GM23338 (cell line): ENCODE measurements around the gene PLEKHD1.

Experiments used
- CREB1 ChIP-seq: fragments of 250-450 bp; sonication (Bioruptor Pico); IDR thresholded peaks from 2 replicates; pipeline ENCODE4 v1.5.0; 2020; ENCODE audit warnings: low read depth, mild to moderate bottlenecking, moderate library complexity
- EZH2 ChIP-seq: fragments of 200-600 bp; sonication (generic); IDR thresholded peaks from one replicate; pipeline ENCODE4 v1.8.0; 2017; ENCODE audit warnings: antibody characterized with exemption, mild to moderate bottlenecking, low read depth; ENCODE audit not compliant: unreplicated experiment
- EZH2phosphoT487 ChIP-seq: fragments of 200-600 bp; sonication (generic); IDR thresholded peaks from one replicate; pipeline ENCODE4 v1.8.1; 2018; ENCODE audit warnings: antibody characterized with exemption; ENCODE audit not compliant: unreplicated experiment
- JUNB ChIP-seq: IDR thresholded peaks from one replicate; pipeline ENCODE4 v1.6.1; 2016; ENCODE audit warnings: antibody characterized with exemption; ENCODE audit not compliant: unreplicated experiment
- NANOG ChIP-seq: IDR thresholded peaks from 2 replicates; pipeline ENCODE4 v1.6.1; 2016; ENCODE audit warnings: antibody characterized with exemption, borderline replicate concordance
- POLR2AphosphoS5 ChIP-seq: IDR thresholded peaks from 2 replicates; pipeline ENCODE4 v1.6.1; 2016; ENCODE audit warnings: antibody characterized with exemption, low read depth
- STAT1 ChIP-seq: IDR thresholded peaks from one replicate; pipeline ENCODE4 v1.6.1; 2016; ENCODE audit warnings: antibody characterized with exemption; ENCODE audit not compliant: unreplicated experiment
- ZNF114 ChIP-seq: fragments of 250-450 bp; sonication (Bioruptor Pico); IDR thresholded peaks from 2 replicates; pipeline ENCODE4 v1.5.0; 2020; ENCODE audit warnings: mild to moderate bottlenecking, moderate library complexity
- ZNF331 ChIP-seq: fragments of 250-450 bp; sonication (Bioruptor Pico); IDR thresholded peaks from 2 replicates; pipeline ENCODE4 v1.5.0; 2020; ENCODE audit warnings: low read depth, mild to moderate bottlenecking, moderate library complexity
- TF ChIP-seq, protein P1 (sequence below), 2 experiments: fragments of 200-600 bp in 1 of 2; sonication (generic) in 1 of 2; conservative IDR thresholded peaks; 2 replicates each; pipeline versions ENCODE4 v1.5.1 to v1.6.1; 2016 to 2017; ENCODE audit warnings: antibody characterized with exemption in 2 of 2, low read depth in 2 of 2, mild to moderate bottlenecking in 2 of 2, moderate library complexity in 1 of 2
- TF ChIP-seq, protein P2 (sequence below): IDR thresholded peaks from one replicate; pipeline ENCODE4 v1.6.1; 2018; ENCODE audit warnings: antibody characterized with exemption; ENCODE audit not compliant: unreplicated experiment
- TF ChIP-seq, protein P3 (sequence below): IDR thresholded peaks from 2 replicates; pipeline ENCODE4 v1.6.1; 2016; ENCODE audit warnings: antibody characterized with exemption
- TF ChIP-seq, protein P4 (sequence below): fragments of 250-450 bp; sonication (Bioruptor Pico); IDR thresholded peaks from 2 replicates; pipeline ENCODE4 v1.5.0; 2020; ENCODE audit warnings: mild to moderate bottlenecking, moderate library complexity

DNA sequence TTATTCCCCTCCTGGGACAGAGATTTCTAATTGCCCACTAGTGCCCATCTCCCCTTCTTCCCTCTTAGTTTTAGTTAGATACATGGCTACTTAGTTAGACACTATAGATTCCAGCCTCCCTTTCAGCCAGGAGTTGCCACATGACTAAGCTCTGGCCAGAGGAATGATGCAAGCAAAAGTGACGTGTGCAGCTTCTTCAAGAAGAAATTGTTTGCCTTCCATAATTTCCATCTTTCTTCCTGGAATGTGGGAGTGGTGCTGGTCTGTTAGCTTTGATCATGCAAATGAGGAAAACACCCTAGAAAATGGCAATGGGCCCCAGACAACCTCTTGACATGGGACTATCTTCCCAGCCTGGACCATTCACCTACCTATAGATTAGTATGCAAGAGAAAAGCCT, 68.7 kb downstream of the PLEKHD1 start:
- TF ChIP-seq, protein P1, sequence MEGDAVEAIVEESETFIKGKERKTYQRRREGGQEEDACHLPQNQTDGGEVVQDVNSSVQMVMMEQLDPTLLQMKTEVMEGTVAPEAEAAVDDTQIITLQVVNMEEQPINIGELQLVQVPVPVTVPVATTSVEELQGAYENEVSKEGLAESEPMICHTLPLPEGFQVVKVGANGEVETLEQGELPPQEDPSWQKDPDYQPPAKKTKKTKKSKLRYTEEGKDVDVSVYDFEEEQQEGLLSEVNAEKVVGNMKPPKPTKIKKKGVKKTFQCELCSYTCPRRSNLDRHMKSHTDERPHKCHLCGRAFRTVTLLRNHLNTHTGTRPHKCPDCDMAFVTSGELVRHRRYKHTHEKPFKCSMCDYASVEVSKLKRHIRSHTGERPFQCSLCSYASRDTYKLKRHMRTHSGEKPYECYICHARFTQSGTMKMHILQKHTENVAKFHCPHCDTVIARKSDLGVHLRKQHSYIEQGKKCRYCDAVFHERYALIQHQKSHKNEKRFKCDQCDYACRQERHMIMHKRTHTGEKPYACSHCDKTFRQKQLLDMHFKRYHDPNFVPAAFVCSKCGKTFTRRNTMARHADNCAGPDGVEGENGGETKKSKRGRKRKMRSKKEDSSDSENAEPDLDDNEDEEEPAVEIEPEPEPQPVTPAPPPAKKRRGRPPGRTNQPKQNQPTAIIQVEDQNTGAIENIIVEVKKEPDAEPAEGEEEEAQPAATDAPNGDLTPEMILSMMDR (conservative IDR thresholded peaks at IDR 0.05; ENCODE audit: low read depth in 2 of 2), result no peak
- TF ChIP-seq, protein P2, sequence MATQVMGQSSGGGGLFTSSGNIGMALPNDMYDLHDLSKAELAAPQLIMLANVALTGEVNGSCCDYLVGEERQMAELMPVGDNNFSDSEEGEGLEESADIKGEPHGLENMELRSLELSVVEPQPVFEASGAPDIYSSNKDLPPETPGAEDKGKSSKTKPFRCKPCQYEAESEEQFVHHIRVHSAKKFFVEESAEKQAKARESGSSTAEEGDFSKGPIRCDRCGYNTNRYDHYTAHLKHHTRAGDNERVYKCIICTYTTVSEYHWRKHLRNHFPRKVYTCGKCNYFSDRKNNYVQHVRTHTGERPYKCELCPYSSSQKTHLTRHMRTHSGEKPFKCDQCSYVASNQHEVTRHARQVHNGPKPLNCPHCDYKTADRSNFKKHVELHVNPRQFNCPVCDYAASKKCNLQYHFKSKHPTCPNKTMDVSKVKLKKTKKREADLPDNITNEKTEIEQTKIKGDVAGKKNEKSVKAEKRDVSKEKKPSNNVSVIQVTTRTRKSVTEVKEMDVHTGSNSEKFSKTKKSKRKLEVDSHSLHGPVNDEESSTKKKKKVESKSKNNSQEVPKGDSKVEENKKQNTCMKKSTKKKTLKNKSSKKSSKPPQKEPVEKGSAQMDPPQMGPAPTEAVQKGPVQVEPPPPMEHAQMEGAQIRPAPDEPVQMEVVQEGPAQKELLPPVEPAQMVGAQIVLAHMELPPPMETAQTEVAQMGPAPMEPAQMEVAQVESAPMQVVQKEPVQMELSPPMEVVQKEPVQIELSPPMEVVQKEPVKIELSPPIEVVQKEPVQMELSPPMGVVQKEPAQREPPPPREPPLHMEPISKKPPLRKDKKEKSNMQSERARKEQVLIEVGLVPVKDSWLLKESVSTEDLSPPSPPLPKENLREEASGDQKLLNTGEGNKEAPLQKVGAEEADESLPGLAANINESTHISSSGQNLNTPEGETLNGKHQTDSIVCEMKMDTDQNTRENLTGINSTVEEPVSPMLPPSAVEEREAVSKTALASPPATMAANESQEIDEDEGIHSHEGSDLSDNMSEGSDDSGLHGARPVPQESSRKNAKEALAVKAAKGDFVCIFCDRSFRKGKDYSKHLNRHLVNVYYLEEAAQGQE, result no peak
- TF ChIP-seq EZH2phosphoT487, result no peak
- no peak for TF ChIP-seq POLR2AphosphoS5
- TF ChIP-seq EZH2, result no peak
- no peak for TF ChIP-seq CREB1 (CRISPR knock-in tag)
- no peak for TF ChIP-seq NANOG
- TF ChIP-seq, protein P3, sequence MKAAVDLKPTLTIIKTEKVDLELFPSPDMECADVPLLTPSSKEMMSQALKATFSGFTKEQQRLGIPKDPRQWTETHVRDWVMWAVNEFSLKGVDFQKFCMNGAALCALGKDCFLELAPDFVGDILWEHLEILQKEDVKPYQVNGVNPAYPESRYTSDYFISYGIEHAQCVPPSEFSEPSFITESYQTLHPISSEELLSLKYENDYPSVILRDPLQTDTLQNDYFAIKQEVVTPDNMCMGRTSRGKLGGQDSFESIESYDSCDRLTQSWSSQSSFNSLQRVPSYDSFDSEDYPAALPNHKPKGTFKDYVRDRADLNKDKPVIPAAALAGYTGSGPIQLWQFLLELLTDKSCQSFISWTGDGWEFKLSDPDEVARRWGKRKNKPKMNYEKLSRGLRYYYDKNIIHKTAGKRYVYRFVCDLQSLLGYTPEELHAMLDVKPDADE, result no peak
- no peak for TF ChIP-seq STAT1
- TF ChIP-seq ZNF331 (CRISPR knock-in tag), result no peak
- no peak for TF ChIP-seq JUNB
- no peak for TF ChIP-seq ZNF114
- TF ChIP-seq, protein P4, sequence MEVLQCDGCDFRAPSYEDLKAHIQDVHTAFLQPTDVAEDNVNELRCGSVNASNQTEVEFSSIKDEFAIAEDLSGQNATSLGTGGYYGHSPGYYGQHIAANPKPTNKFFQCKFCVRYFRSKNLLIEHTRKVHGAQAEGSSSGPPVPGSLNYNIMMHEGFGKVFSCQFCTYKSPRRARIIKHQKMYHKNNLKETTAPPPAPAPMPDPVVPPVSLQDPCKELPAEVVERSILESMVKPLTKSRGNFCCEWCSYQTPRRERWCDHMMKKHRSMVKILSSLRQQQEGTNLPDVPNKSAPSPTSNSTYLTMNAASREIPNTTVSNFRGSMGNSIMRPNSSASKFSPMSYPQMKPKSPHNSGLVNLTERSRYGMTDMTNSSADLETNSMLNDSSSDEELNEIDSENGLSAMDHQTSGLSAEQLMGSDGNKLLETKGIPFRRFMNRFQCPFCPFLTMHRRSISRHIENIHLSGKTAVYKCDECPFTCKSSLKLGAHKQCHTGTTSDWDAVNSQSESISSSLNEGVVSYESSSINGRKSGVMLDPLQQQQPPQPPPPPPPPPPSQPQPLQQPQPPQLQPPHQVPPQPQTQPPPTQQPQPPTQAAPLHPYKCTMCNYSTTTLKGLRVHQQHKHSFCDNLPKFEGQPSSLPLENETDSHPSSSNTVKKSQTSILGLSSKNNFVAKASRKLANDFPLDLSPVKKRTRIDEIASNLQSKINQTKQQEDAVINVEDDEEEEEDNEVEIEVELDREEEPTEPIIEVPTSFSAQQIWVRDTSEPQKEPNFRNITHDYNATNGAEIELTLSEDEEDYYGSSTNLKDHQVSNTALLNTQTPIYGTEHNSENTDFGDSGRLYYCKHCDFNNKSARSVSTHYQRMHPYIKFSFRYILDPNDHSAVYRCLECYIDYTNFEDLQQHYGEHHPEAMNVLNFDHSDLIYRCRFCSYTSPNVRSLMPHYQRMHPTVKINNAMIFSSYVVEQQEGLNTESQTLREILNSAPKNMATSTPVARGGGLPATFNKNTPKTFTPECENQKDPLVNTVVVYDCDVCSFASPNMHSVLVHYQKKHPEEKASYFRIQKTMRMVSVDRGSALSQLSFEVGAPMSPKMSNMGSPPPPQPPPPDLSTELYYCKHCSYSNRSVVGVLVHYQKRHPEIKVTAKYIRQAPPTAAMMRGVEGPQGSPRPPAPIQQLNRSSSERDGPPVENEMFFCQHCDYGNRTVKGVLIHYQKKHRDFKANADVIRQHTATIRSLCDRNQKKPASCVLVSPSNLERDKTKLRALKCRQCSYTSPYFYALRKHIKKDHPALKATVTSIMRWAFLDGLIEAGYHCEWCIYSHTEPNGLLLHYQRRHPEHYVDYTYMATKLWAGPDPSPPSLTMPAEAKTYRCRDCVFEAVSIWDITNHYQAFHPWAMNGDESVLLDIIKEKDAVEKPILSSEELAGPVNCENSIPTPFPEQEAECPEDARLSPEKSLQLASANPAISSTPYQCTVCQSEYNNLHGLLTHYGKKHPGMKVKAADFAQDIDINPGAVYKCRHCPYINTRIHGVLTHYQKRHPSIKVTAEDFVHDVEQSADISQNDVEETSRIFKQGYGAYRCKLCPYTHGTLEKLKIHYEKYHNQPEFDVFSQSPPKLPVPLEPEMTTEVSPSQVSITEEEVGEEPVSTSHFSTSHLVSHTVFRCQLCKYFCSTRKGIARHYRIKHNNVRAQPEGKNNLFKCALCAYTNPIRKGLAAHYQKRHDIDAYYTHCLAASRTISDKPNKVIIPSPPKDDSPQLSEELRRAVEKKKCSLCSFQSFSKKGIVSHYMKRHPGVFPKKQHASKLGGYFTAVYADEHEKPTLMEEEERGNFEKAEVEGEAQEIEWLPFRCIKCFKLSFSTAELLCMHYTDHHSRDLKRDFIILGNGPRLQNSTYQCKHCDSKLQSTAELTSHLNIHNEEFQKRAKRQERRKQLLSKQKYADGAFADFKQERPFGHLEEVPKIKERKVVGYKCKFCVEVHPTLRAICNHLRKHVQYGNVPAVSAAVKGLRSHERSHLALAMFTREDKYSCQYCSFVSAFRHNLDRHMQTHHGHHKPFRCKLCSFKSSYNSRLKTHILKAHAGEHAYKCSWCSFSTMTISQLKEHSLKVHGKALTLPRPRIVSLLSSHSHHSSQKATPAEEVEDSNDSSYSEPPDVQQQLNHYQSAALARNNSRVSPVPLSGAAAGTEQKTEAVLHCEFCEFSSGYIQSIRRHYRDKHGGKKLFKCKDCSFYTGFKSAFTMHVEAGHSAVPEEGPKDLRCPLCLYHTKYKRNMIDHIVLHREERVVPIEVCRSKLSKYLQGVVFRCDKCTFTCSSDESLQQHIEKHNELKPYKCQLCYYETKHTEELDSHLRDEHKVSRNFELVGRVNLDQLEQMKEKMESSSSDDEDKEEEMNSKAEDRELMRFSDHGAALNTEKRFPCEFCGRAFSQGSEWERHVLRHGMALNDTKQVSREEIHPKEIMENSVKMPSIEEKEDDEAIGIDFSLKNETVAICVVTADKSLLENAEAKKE (CRISPR knock-in tag), result no peak
